Measurements from ENCODE around the gene MGARP. TPM values are rescaled to one million over a fixed set of nuclear protein-coding genes. Genes with fewer than 3 reads are reported as not detected.

The MGARP gene
- total and polyA plus RNA-seq, 9 donors = 11.4 to 108 (median 19.9) TPM

DNA sequence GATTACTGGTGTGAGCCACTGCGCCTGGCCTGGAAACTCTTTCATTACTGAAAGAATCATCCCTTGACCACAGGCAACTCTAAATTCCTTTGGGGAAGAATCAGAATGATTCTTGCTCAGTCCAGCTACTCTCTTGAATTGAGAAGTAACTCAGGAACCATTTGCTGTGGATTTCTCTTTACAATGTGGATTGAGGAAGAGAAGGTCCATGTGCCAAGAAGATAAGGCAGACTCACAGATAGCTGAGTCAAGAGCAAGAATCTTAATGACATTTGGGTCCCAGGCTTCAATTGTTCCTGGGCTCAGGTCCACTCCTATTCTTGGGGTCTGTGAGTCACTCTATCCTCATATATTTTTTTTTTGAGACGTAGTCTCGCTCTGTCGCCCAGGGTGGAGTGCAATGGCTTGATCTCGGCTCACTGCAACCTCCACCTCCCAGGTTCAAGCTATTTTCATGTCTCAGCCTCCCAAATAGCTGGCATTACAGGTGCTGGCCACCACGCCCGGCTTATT, 6.2 kb upstream of the MGARP start:
- DNase-seq = no peak
- Histone ChIP-seq H3K4me3 (no peak overlapping the region), H3K4me1 (ENCODE audit: insufficient read depth) (peaks cover 5% of the 10 kb centered on the region), H3K27ac (no peak overlapping the region), H3K27me3 (no peaks in the 10 kb centered on the region), H3K36me3 (no peaks in the 10 kb centered on the region), H3K9me3 (no peaks in the 10 kb centered on the region)
- intact Hi-C loops (cut with DNase I) = loop anchor here in 1 of 4 donors (10.0 kb wide), 1 partner anchor 61 kb away; no protein-coding TSS in a partner anchor
- 94 to 98% (median 95%) methylated on average over 7 of the region's 7 CpGs for WGBS, 3 donors
- TF ChIP-seq, protein P1, sequence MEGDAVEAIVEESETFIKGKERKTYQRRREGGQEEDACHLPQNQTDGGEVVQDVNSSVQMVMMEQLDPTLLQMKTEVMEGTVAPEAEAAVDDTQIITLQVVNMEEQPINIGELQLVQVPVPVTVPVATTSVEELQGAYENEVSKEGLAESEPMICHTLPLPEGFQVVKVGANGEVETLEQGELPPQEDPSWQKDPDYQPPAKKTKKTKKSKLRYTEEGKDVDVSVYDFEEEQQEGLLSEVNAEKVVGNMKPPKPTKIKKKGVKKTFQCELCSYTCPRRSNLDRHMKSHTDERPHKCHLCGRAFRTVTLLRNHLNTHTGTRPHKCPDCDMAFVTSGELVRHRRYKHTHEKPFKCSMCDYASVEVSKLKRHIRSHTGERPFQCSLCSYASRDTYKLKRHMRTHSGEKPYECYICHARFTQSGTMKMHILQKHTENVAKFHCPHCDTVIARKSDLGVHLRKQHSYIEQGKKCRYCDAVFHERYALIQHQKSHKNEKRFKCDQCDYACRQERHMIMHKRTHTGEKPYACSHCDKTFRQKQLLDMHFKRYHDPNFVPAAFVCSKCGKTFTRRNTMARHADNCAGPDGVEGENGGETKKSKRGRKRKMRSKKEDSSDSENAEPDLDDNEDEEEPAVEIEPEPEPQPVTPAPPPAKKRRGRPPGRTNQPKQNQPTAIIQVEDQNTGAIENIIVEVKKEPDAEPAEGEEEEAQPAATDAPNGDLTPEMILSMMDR (IDR thresholded peaks at IDR 0.05) = no peak
- no peak for TF ChIP-seq EP300 (IDR thresholded peaks at IDR 0.05)
- TF ChIP-seq POLR2A (IDR thresholded peaks at IDR 0.05) = no peak

DNA sequence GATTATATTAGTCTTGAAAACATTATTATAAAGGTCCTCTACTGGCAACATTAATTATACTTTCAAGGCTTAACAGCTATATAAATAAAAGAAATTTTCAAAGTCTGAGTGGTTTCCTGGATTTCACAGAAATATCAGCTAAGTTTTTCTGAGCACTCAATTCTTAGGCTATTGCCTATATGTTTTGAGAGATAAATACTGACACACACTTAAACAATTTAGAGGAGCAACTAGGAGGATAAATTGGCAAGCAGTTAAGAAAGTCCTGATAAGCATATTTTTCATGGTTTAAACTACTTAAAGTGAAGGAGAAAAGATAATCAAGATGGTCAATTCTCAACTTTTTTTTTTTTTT, 2.7 kb upstream of the MGARP start:
- Histone ChIP-seq H3K4me1 (ENCODE audit: insufficient read depth) (peaks cover 5% of the 10 kb centered on the region), H3K9me3 (no peaks in the 10 kb centered on the region), H3K27me3 (no peaks in the 10 kb centered on the region), H3K4me3 (no peak overlapping the region), H3K36me3 (no peaks in the 10 kb centered on the region), H3K27ac (no peak overlapping the region)
- no peak for DNase-seq
- intact Hi-C loops (cut with DNase I) = loop anchor here in 1 of 4 donors (10.0 kb wide), 1 partner anchor 58 kb away; no protein-coding TSS in a partner anchor
- TF ChIP-seq EP300 (IDR thresholded peaks at IDR 0.05) (no peak), POLR2A (IDR thresholded peaks at IDR 0.05) (no peak)
- TF ChIP-seq, protein P1 (IDR thresholded peaks at IDR 0.05) = no peak

- intact Hi-C loops (cut with DNase I) = loop anchor here in 1 of 4 donors (10.0 kb wide), 1 partner anchor 57 kb away; no protein-coding TSS in a partner anchor
- Histone ChIP-seq H3K4me1 (ENCODE audit: insufficient read depth) (peaks cover 5% of the 10 kb centered on the region), H3K36me3 (no peaks in the 10 kb centered on the region), H3K9me3 (no peaks in the 10 kb centered on the region), H3K27me3 (no peaks in the 10 kb centered on the region), H3K4me3 (no peak overlapping the region), H3K27ac (peak overlapping the region in 1 of 2 donors; percentile 34)
- TF ChIP-seq POLR2A (IDR thresholded peaks at IDR 0.05) (no peak), EP300 (IDR thresholded peaks at IDR 0.05) (no peak)
- TF ChIP-seq, protein P1 (IDR thresholded peaks at IDR 0.05) = no peak
- DNase-seq = no peak
- WGBS, 3 donors = 12 to 21% (median 15%) methylated on average over 7 of the region's 7 CpGs
These were observed 2.2 kb upstream of the MGARP start for GRCh38 chr4:139282065-139282720.

DNA sequence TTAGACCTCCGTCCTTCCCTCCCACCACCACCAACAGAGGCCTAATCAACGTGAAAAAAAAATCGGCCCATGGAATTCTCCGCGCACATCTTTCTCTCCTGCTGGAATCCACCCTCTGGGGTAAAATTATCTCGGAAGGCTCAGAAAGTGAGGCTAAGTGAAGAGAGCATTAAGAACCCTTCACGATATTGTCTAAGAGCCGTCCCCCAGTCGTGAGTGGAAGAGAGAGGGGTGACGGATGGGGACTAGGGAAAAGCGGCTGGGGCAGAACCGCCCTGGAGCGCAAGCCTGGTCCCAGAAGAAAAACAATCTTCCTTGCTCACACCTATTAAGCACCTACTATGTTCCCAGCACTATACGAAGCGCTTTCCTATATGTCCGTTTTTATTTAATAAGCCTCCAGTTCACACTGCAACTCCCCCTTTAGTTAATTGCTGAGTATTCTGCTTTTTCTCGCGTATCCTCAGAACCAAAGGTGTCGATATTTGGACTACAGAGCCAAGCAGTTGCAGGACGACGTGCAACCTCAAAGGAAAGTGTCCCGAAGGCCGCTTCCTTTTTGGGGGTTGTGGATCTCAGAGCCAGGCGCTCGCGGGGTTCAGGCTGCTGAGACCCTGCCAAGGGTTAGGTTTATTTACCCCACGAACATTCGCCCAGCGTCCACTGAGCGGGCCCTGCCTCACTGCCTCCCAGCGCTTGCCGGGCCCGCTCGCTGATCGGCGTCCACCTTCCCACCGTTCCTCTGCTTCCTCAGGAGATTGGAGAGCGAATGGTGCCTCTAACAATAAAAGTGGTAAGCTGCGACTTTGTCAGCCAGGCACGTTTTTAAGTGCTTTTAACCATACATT, 889 bp downstream of the MGARP start:
- H3K36me3 ChIP-seq = no peaks in the 10 kb centered on the region
- intact Hi-C loops (cut with DNase I) = no loop called here
- no peaks in the 10 kb centered on the region for H3K9me3 ChIP-seq
- H3K4me1 ChIP-seq (ENCODE audit: insufficient read depth) = peaks cover 5% of the 10 kb centered on the region
- no peaks in the 10 kb centered on the region for H3K27me3 ChIP-seq
- 19 to 25% (median 19%) methylated on average over 39 to 40 of the region's 40 CpGs for WGBS, 3 donors
- no peak for TF ChIP-seq POLR2A (IDR thresholded peaks at IDR 0.05)
- TF ChIP-seq, protein P1 (IDR thresholded peaks at IDR 0.05) = no peak
- TF ChIP-seq EP300 (IDR thresholded peaks at IDR 0.05) = no peak
- H3K27ac ChIP-seq = peak overlapping the region; percentile 18 to 78
- DNase-seq = peak; percentile 29 to 49 (median 39)
- peak overlapping the region; percentile 58 for H3K4me3 ChIP-seq

All from ovary (tissue), 9 donors.